ENCODE results near the gene STXBP6. TPM values are rescaled to one million over a fixed set of nuclear protein-coding genes. Genes with fewer than 3 reads are reported as not detected.

STXBP6 gene
- total and polyA plus RNA-seq, 2 experiments from 2014 or later: 19.7 to 29.0 TPM

- ATAC-seq: no peak
Observed at GRCh38 chr14:24890716-24891115, 159.2 kb downstream of the STXBP6 start.

More at GRCh38 chr14:24890716-24891115, 159.2 kb downstream of the STXBP6 start:
- H3K4me1 Mint-ChIP-seq: peaks cover 16% of the 10 kb centered on the region; the same call in 2 of the 3 replicates
- no peaks in the 10 kb centered on the region for H3K79me2 ChIP-seq (replicated peaks; ENCODE audit: insufficient read depth)
- H2AFZ ChIP-seq: no peak overlapping the region
- no peak for DNase-seq (ENCODE audit: low spot score)
- TF ChIP-seq, protein P1, sequence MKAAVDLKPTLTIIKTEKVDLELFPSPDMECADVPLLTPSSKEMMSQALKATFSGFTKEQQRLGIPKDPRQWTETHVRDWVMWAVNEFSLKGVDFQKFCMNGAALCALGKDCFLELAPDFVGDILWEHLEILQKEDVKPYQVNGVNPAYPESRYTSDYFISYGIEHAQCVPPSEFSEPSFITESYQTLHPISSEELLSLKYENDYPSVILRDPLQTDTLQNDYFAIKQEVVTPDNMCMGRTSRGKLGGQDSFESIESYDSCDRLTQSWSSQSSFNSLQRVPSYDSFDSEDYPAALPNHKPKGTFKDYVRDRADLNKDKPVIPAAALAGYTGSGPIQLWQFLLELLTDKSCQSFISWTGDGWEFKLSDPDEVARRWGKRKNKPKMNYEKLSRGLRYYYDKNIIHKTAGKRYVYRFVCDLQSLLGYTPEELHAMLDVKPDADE (IDR thresholded peaks at IDR 0.05): no peak
- TF ChIP-seq EZH2 (IDR thresholded peaks at IDR 0.05; ENCODE audit: low read depth, unreplicated experiment) (no peak), CREB1 (CRISPR knock-in tag; IDR thresholded peaks at IDR 0.05; ENCODE audit: low read depth) (no peak), ZNF331 (CRISPR knock-in tag; IDR thresholded peaks at IDR 0.05; ENCODE audit: low read depth) (no peak), ZNF114 (CRISPR knock-in tag; IDR thresholded peaks at IDR 0.05) (no peak), POLR2AphosphoS5 (IDR thresholded peaks at IDR 0.05; ENCODE audit: low read depth) (no peak), JUNB (IDR thresholded peaks at IDR 0.05; ENCODE audit: unreplicated experiment) (no peak), NANOG (IDR thresholded peaks at IDR 0.05; ENCODE audit: borderline replicate concordance) (no peak), EZH2phosphoT487 (IDR thresholded peaks at IDR 0.05; ENCODE audit: unreplicated experiment) (no peak), STAT1 (IDR thresholded peaks at IDR 0.05; ENCODE audit: unreplicated experiment) (no peak), CTCF (conservative IDR thresholded peaks at IDR 0.05; ENCODE audit: low read depth in 2 of 2) (no peak)
- TF ChIP-seq, protein P2, sequence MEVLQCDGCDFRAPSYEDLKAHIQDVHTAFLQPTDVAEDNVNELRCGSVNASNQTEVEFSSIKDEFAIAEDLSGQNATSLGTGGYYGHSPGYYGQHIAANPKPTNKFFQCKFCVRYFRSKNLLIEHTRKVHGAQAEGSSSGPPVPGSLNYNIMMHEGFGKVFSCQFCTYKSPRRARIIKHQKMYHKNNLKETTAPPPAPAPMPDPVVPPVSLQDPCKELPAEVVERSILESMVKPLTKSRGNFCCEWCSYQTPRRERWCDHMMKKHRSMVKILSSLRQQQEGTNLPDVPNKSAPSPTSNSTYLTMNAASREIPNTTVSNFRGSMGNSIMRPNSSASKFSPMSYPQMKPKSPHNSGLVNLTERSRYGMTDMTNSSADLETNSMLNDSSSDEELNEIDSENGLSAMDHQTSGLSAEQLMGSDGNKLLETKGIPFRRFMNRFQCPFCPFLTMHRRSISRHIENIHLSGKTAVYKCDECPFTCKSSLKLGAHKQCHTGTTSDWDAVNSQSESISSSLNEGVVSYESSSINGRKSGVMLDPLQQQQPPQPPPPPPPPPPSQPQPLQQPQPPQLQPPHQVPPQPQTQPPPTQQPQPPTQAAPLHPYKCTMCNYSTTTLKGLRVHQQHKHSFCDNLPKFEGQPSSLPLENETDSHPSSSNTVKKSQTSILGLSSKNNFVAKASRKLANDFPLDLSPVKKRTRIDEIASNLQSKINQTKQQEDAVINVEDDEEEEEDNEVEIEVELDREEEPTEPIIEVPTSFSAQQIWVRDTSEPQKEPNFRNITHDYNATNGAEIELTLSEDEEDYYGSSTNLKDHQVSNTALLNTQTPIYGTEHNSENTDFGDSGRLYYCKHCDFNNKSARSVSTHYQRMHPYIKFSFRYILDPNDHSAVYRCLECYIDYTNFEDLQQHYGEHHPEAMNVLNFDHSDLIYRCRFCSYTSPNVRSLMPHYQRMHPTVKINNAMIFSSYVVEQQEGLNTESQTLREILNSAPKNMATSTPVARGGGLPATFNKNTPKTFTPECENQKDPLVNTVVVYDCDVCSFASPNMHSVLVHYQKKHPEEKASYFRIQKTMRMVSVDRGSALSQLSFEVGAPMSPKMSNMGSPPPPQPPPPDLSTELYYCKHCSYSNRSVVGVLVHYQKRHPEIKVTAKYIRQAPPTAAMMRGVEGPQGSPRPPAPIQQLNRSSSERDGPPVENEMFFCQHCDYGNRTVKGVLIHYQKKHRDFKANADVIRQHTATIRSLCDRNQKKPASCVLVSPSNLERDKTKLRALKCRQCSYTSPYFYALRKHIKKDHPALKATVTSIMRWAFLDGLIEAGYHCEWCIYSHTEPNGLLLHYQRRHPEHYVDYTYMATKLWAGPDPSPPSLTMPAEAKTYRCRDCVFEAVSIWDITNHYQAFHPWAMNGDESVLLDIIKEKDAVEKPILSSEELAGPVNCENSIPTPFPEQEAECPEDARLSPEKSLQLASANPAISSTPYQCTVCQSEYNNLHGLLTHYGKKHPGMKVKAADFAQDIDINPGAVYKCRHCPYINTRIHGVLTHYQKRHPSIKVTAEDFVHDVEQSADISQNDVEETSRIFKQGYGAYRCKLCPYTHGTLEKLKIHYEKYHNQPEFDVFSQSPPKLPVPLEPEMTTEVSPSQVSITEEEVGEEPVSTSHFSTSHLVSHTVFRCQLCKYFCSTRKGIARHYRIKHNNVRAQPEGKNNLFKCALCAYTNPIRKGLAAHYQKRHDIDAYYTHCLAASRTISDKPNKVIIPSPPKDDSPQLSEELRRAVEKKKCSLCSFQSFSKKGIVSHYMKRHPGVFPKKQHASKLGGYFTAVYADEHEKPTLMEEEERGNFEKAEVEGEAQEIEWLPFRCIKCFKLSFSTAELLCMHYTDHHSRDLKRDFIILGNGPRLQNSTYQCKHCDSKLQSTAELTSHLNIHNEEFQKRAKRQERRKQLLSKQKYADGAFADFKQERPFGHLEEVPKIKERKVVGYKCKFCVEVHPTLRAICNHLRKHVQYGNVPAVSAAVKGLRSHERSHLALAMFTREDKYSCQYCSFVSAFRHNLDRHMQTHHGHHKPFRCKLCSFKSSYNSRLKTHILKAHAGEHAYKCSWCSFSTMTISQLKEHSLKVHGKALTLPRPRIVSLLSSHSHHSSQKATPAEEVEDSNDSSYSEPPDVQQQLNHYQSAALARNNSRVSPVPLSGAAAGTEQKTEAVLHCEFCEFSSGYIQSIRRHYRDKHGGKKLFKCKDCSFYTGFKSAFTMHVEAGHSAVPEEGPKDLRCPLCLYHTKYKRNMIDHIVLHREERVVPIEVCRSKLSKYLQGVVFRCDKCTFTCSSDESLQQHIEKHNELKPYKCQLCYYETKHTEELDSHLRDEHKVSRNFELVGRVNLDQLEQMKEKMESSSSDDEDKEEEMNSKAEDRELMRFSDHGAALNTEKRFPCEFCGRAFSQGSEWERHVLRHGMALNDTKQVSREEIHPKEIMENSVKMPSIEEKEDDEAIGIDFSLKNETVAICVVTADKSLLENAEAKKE (CRISPR knock-in tag; IDR thresholded peaks at IDR 0.05): no peak
- TF ChIP-seq, protein P3, sequence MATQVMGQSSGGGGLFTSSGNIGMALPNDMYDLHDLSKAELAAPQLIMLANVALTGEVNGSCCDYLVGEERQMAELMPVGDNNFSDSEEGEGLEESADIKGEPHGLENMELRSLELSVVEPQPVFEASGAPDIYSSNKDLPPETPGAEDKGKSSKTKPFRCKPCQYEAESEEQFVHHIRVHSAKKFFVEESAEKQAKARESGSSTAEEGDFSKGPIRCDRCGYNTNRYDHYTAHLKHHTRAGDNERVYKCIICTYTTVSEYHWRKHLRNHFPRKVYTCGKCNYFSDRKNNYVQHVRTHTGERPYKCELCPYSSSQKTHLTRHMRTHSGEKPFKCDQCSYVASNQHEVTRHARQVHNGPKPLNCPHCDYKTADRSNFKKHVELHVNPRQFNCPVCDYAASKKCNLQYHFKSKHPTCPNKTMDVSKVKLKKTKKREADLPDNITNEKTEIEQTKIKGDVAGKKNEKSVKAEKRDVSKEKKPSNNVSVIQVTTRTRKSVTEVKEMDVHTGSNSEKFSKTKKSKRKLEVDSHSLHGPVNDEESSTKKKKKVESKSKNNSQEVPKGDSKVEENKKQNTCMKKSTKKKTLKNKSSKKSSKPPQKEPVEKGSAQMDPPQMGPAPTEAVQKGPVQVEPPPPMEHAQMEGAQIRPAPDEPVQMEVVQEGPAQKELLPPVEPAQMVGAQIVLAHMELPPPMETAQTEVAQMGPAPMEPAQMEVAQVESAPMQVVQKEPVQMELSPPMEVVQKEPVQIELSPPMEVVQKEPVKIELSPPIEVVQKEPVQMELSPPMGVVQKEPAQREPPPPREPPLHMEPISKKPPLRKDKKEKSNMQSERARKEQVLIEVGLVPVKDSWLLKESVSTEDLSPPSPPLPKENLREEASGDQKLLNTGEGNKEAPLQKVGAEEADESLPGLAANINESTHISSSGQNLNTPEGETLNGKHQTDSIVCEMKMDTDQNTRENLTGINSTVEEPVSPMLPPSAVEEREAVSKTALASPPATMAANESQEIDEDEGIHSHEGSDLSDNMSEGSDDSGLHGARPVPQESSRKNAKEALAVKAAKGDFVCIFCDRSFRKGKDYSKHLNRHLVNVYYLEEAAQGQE (IDR thresholded peaks at IDR 0.05; ENCODE audit: unreplicated experiment): no peak
- no peak overlapping the region for H3K27ac Mint-ChIP-seq
- no peak overlapping the region for H3K4me3 Mint-ChIP-seq
- no peak overlapping the region for H3K27ac ChIP-seq (ENCODE audit: low read depth)
- H3K4me2 ChIP-seq: no peak overlapping the region
- H4K20me1 ChIP-seq (replicated peaks; ENCODE audit: insufficient read depth): no peaks in the 10 kb centered on the region
- H3K27me3 Mint-ChIP-seq (ENCODE audit: insufficient read depth, low read depth, poor library complexity): no peaks in the 10 kb centered on the region
- H3K4me1 ChIP-seq (ENCODE audit: insufficient read depth): peaks cover 7% of the 10 kb centered on the region; the same call in 1 of the 2 replicates
- H3K9me2 ChIP-seq (ENCODE audit: insufficient read depth): no peaks in the 10 kb centered on the region
- H3K36me3 ChIP-seq (ENCODE audit: insufficient read depth): no peaks in the 10 kb centered on the region
- no peaks in the 10 kb centered on the region for H3F3A ChIP-seq (replicated peaks; ENCODE audit: low read depth)
- no peaks in the 10 kb centered on the region; the same call in 2 of the 3 replicates for H3K36me3 Mint-ChIP-seq (ENCODE audit: low read depth)
- peaks cover 6% of the 10 kb centered on the region for H3K9me3 Mint-ChIP-seq
- H3K4me3 ChIP-seq: no peak overlapping the region
- H3K27me3 ChIP-seq (ENCODE audit: insufficient read depth): no peaks in the 10 kb centered on the region

Measured in GM23338 (cell line).